ENCODE data around the gene SLC36A2.

SLC36A2 gene

DNA sequence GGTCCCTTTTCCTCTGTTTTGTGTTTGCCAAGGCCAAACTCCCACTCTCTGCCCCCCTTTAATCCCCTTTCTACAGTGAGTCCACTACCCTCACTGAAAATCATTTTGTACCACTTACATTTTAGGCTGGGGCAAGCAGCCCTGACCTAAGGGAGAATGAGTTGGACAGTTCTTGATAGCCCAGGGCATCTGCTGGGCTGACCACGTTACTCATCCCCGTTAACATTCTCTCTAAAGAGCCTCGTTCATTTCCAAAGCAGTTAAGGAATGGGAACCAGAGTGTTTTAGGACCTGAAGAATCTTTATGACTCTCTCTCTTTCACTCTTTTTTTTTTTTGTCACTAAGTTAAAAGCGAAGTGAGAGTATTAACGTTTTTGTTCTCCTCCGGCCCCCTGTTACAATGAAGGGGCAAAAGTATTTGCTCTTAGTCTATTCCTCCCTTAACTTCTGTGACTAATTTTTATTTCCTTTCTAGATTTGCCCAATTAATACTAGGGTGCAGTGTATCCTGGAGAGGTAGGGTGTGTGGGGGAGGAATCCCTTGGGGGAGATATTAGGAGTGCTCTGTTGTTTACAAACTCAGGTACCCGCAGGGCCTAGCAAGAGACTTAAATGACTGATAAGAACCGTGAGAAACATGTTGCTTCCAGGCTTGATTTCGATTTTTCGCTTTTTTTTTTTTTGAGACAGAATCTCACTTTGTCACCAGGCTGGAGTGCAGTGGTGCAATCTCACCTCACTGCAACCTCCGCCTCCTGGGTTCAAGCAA is 79.7 kb downstream of the SLC36A2 start:
- TF ChIP-seq, protein P1, sequence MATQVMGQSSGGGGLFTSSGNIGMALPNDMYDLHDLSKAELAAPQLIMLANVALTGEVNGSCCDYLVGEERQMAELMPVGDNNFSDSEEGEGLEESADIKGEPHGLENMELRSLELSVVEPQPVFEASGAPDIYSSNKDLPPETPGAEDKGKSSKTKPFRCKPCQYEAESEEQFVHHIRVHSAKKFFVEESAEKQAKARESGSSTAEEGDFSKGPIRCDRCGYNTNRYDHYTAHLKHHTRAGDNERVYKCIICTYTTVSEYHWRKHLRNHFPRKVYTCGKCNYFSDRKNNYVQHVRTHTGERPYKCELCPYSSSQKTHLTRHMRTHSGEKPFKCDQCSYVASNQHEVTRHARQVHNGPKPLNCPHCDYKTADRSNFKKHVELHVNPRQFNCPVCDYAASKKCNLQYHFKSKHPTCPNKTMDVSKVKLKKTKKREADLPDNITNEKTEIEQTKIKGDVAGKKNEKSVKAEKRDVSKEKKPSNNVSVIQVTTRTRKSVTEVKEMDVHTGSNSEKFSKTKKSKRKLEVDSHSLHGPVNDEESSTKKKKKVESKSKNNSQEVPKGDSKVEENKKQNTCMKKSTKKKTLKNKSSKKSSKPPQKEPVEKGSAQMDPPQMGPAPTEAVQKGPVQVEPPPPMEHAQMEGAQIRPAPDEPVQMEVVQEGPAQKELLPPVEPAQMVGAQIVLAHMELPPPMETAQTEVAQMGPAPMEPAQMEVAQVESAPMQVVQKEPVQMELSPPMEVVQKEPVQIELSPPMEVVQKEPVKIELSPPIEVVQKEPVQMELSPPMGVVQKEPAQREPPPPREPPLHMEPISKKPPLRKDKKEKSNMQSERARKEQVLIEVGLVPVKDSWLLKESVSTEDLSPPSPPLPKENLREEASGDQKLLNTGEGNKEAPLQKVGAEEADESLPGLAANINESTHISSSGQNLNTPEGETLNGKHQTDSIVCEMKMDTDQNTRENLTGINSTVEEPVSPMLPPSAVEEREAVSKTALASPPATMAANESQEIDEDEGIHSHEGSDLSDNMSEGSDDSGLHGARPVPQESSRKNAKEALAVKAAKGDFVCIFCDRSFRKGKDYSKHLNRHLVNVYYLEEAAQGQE (IDR thresholded peaks at IDR 0.05; ENCODE audit: low read depth), result no peak
- TF ChIP-seq FOXM1 (IDR thresholded peaks at IDR 0.05; ENCODE audit: borderline replicate concordance, low read depth) (no peak), CREB1 (IDR thresholded peaks at IDR 0.05; ENCODE audit: low read depth) (no peak), RAD21 (IDR thresholded peaks at IDR 0.05; ENCODE audit: low read depth) (no peak), TAF1 (IDR thresholded peaks at IDR 0.05; ENCODE audit: low read depth) (no peak), NFIC (IDR thresholded peaks at IDR 0.05) (no peak), EP300 (IDR thresholded peaks at IDR 0.05; ENCODE audit: borderline replicate concordance) (no peak), YY1 (IDR thresholded peaks at IDR 0.05; ENCODE audit: low read depth) (no peak), TEAD4 (IDR thresholded peaks at IDR 0.05) (no peak), TCF12 (IDR thresholded peaks at IDR 0.05; ENCODE audit: low read depth) (no peak), ZBTB7A (IDR thresholded peaks at IDR 0.05; ENCODE audit: low read depth) (no peak), CEBPB (IDR thresholded peaks at IDR 0.05) (no peak), EGR1 (IDR thresholded peaks at IDR 0.05) (no peak)
- TF ChIP-seq, protein P2, sequence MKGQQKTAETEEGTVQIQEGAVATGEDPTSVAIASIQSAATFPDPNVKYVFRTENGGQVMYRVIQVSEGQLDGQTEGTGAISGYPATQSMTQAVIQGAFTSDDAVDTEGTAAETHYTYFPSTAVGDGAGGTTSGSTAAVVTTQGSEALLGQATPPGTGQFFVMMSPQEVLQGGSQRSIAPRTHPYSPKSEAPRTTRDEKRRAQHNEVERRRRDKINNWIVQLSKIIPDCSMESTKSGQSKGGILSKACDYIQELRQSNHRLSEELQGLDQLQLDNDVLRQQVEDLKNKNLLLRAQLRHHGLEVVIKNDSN (IDR thresholded peaks at IDR 0.05), result no peak
- TF ChIP-seq, protein P3, sequence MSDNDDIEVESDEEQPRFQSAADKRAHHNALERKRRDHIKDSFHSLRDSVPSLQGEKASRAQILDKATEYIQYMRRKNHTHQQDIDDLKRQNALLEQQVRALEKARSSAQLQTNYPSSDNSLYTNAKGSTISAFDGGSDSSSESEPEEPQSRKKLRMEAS (IDR thresholded peaks at IDR 0.05), result no peak
